ENCODE measurements around the gene ADA. TPM values are rescaled to one million over a fixed set of nuclear protein-coding genes. Genes with fewer than 3 reads are reported as not detected.
"Not testable (repeated sequence)": the region's sequence is repeated elsewhere in the genome, so short reads cannot be mapped to it uniquely, and the experiment has no call there.

The ADA gene
- total RNA-seq, 1 donor from 2014 or later, result 12.6 TPM

GRCh38 chr20:44683263-44684046 is 32.0 kb upstream of the ADA start:
- DNase-seq (ENCODE audit: low read depth) (peak; percentile 56), FAIRE-seq (no peak)
- TF ChIP-seq CTCF (IDR thresholded peaks at IDR 0.05; ENCODE audit: insufficient read depth, low read length, severe bottlenecking), result peak; percentile 66
- Histone ChIP-seq H3K36me3 (ENCODE audit: control insufficient read depth, insufficient read depth, low read length) (no peaks in the 10 kb centered on the region), H3K27me3 (ENCODE audit: control insufficient read depth, insufficient read depth, low read length) (no peaks in the 10 kb centered on the region), H3K4me3 (ENCODE audit: low read depth, low read length) (no peak overlapping the region)

GRCh38 chr20:44681796-44682566 is 30.5 kb upstream of the ADA start:
- DNase-seq (ENCODE audit: low read depth) (no peak), FAIRE-seq (no peak)
- Histone ChIP-seq H3K36me3 (ENCODE audit: control insufficient read depth, insufficient read depth, low read length) (no peaks in the 10 kb centered on the region), H3K27me3 (ENCODE audit: control insufficient read depth, insufficient read depth, low read length) (no peaks in the 10 kb centered on the region), H3K4me3 (ENCODE audit: low read depth, low read length) (no peak overlapping the region)
- no peak for TF ChIP-seq CTCF (IDR thresholded peaks at IDR 0.05; ENCODE audit: insufficient read depth, low read length, severe bottlenecking)

- Histone ChIP-seq H3K27me3 (ENCODE audit: control insufficient read depth, insufficient read depth, low read length) (no peaks in the 10 kb centered on the region), H3K36me3 (ENCODE audit: control insufficient read depth, insufficient read depth, low read length) (no peaks in the 10 kb centered on the region), H3K4me3 (ENCODE audit: low read depth, low read length) (no peak overlapping the region)
- no peak for TF ChIP-seq CTCF (IDR thresholded peaks at IDR 0.05; ENCODE audit: insufficient read depth, low read length, severe bottlenecking)
- FAIRE-seq (no peak), DNase-seq (ENCODE audit: low read depth) (no peak)
Observed at GRCh38 chr20:44678990-44679611, 27.6 kb upstream of the ADA start.

GRCh38 chr20:44678242-44678641 is 26.7 kb upstream of the ADA start:
- DNase-seq (ENCODE audit: low read depth), result peak; percentile 57
- H3K27me3 ChIP-seq (ENCODE audit: control insufficient read depth, insufficient read depth, low read length), result no peaks in the 10 kb centered on the region
- no peak overlapping the region for H3K4me3 ChIP-seq (ENCODE audit: low read depth, low read length)
- H3K36me3 ChIP-seq (ENCODE audit: control insufficient read depth, insufficient read depth, low read length), result no peaks in the 10 kb centered on the region
- no peak for FAIRE-seq
- no peak for TF ChIP-seq CTCF (IDR thresholded peaks at IDR 0.05; ENCODE audit: insufficient read depth, low read length, severe bottlenecking)

- DNase-seq (ENCODE audit: low read depth); H3K36me3 ChIP-seq (ENCODE audit: control insufficient read depth, insufficient read depth, low read length); H3K4me3 ChIP-seq (ENCODE audit: low read depth, low read length); FAIRE-seq; H3K27me3 ChIP-seq (ENCODE audit: control insufficient read depth, insufficient read depth, low read length): not testable (repeated sequence)
Observed at GRCh38 chr20:44672318-44672902, 20.9 kb upstream of the ADA start.

- not testable (repeated sequence) for DNase-seq (ENCODE audit: low read depth); H3K4me3 ChIP-seq (ENCODE audit: low read depth, low read length); FAIRE-seq; H3K36me3 ChIP-seq (ENCODE audit: control insufficient read depth, insufficient read depth, low read length); H3K27me3 ChIP-seq (ENCODE audit: control insufficient read depth, insufficient read depth, low read length)
Observed at GRCh38 chr20:44671541-44671940, 20.0 kb upstream of the ADA start.

- not testable (repeated sequence) for FAIRE-seq
Observed at GRCh38 chr20:44670851-44671250, 19.4 kb upstream of the ADA start.

More at GRCh38 chr20:44670851-44671250, 19.4 kb upstream of the ADA start:
- H3K4me3 ChIP-seq (ENCODE audit: low read depth, low read length); H3K27me3 ChIP-seq (ENCODE audit: control insufficient read depth, insufficient read depth, low read length); H3K36me3 ChIP-seq (ENCODE audit: control insufficient read depth, insufficient read depth, low read length): not testable (repeated sequence)
- DNase-seq (ENCODE audit: low read depth), result peak; percentile 46

Measured in bronchial epithelial cell (primary cell).